HG03196 (cell line): ENCODE results near the gene NT5C1B.
A peak's percentile ranks its signal among the peaks of the same experiment; 100 is the strongest.

ENCODE experiments used
- ATAC-seq: cut with Tn5 transposase; IDR thresholded peaks from one replicate; pipeline ENCODE4 v1.9.1; 2021; ENCODE audit not compliant: unreplicated experiment

NT5C1B gene

GRCh38 chr2:18552351-18553077 is 36.9 kb downstream of the NT5C1B start:
- ATAC-seq: no peak

- no peak for ATAC-seq
Measured at GRCh38 chr2:18551623-18552022, 37.7 kb downstream of the NT5C1B start.

GRCh38 chr2:18551169-18551568 is 38.2 kb downstream of the NT5C1B start:
- ATAC-seq: no peak

GRCh38 chr2:18550433-18550832 is 38.9 kb downstream of the NT5C1B start:
- ATAC-seq: no peak

- ATAC-seq: no peak
Measured at GRCh38 chr2:18549083-18549482, 40.3 kb downstream of the NT5C1B start.

GRCh38 chr2:18548621-18549020 is 40.7 kb downstream of the NT5C1B start:
- ATAC-seq: no peak

- ATAC-seq: no peak
Measured at GRCh38 chr2:18546567-18546966, 42.8 kb downstream of the NT5C1B start.

GRCh38 chr2:18545384-18545783 is 44.0 kb downstream of the NT5C1B start:
- ATAC-seq: no peak

- ATAC-seq: no peak
Measured at GRCh38 chr2:18544171-18544570, 45.2 kb downstream of the NT5C1B start.

- no peak for ATAC-seq
Measured at GRCh38 chr2:18540872-18541271, 48.5 kb downstream of the NT5C1B start.

- no peak for ATAC-seq
Measured at GRCh38 chr2:18536697-18537096, 52.7 kb downstream of the NT5C1B start.

GRCh38 chr2:18536100-18536499 is 53.3 kb downstream of the NT5C1B start:
- ATAC-seq: no peak

- ATAC-seq: no peak
Measured at GRCh38 chr2:18531194-18531593, 58.2 kb downstream of the NT5C1B start.

GRCh38 chr2:18527822-18528221 is 61.5 kb downstream of the NT5C1B start:
- ATAC-seq: no peak

- ATAC-seq: no peak
Measured at GRCh38 chr2:18527326-18527725, 62.0 kb downstream of the NT5C1B start.

- no peak for ATAC-seq
Measured at GRCh38 chr2:18526429-18526828, 62.9 kb downstream of the NT5C1B start.

GRCh38 chr2:18525852-18526251 is 63.5 kb downstream of the NT5C1B start:
- ATAC-seq: no peak

- ATAC-seq: no peak
Measured at GRCh38 chr2:18525236-18525635, 64.1 kb downstream of the NT5C1B start.

GRCh38 chr2:18522484-18523146 is 66.8 kb downstream of the NT5C1B start:
- no peak for ATAC-seq

- peak; percentile 76 for ATAC-seq
Measured at GRCh38 chr2:18520451-18521425, 68.6 kb downstream of the NT5C1B start.

- no peak for ATAC-seq
Measured at GRCh38 chr2:18519914-18520450, 69.4 kb downstream of the NT5C1B start.
